HG02798 (cell line): ENCODE measurements around the gene MCF2L.

ENCODE experiments used
- ATAC-seq: cut with Tn5 transposase; IDR thresholded peaks from one replicate; pipeline ENCODE4 v1.9.1; 2021; ENCODE audit warnings: mild to moderate bottlenecking; ENCODE audit not compliant: unreplicated experiment, poor library complexity

Gene MCF2L

DNA sequence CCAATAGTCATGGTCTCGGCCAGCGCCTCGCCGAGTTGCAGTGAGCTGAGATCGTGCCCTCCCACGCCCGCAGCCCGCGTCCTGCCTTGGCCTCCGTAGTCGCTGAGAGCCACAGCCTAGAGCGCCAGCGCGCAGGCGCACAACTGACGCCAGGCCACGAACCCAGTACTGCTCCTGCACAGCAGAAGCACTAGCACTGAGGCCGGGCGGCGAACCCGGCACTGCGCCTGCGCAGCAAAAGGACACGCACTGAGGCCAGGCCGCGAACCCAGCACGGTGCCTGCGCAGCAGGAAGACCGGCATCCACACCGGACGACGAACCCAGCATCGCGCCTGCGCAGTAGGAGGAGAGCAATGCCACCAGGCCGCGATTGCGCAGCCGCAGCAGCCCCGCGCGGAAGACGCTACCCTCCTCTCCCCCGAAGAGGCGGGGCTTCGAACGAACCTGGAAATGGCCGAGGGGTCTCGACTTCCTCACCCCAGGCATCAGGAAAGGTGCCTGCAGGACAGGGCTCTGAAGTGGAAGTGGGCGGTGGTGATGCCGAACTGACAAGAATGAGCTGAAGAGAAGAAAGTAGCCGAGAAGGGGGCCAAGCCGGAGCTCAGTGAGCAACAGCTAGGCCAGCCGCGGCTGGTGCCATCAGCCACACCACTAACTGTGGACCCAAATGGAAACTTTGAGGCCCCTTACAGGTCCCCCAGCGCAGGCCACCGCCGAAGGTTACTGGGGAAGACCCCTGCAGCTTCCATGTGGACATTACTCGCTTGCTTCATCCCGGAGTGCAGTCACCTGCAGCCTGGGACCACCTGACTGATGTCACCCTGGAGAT lies 161.1 kb downstream of the MCF2L start:
- ATAC-seq, result no peak

- ATAC-seq, result no peak
Observed at GRCh38 chr13:113135281-113135760, 166.3 kb downstream of the MCF2L start.

- ATAC-seq, result no peak
Observed at GRCh38 chr13:113137691-113138298, 168.8 kb downstream of the MCF2L start.

- no peak for ATAC-seq
Observed at GRCh38 chr13:113138792-113139551, 170.0 kb downstream of the MCF2L start.

- ATAC-seq, result no peak
Observed at GRCh38 chr13:113139577-113139976, 170.6 kb downstream of the MCF2L start.

GRCh38 chr13:113140677-113141600 lies 171.9 kb downstream of the MCF2L start:
- ATAC-seq, result no peak

DNA sequence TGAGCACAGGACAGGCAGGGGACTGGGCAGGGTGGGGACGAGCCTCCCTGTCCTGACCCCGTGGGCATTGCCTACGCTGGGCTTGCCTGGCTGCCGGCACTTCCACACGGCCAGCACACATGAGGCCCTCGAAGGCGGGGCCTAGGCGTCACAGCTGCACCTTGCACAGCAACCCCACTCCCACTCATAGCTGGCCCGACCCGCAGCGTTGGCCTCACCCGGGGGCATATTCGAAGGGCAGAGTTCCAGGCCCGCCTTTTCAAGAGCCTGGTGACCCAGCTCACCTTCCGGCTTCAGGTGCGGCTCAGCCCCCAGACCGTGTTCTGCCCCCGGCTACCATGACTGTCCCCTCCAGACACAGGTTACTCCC lies 172.6 kb downstream of the MCF2L start:
- no peak for ATAC-seq

DNA sequence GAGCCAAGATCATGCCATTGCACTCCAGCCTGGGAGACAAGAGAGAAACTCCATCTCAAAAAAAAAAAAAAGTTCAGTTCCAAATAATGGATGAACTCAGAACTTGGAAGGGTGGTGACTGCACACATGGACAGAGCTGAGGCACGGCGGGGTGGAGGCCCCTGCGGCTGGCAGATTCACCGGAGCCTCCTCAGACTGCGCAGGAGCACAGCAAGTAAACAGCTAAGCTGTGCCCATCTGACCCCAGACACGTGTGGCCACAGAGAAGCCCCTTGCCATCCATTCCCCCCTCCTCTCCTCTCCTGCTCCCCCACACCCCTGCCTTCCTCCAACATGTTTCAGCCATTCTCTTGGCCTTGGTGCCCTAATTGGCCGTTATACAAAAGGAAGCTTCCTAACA lies 173.9 kb downstream of the MCF2L start:
- ATAC-seq, result no peak

DNA sequence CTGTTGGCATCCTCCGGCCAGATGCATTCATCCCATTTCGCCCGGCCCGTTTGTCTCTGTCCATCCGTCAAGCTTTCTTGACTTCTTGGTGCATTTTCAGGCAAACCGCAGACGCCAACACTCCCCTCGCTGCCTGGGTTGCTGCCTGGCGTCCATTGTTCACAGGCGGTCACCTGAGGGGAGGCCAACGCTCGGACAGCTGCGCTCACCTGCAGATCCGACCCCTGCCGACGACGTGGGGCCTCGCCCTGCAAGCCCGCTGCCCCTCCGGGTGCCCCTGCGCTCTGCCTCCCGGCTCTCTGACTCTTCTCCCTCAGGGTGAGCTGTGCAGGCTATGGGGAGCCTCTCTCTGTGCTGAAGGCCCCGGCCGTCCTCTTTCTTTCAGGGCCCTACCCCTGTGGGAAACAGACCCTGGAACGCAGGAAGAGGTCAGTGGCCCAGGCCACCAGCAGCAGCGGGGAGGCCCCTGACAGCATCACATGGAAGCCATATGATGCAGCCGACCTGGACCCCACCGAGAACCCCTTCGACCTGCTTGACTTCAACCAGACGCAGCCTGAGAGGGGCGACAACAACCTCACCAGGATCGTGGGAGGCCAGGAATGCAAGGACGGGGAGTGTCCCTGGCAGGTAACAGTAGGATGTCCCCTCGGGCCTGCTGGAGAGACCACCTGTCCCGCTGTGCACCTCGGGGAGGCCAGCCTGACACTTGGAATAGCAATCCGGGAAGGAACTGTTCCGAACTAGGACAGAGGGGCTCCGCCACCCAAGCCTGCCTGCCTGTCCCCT lies 174.6 kb downstream of the MCF2L start:
- ATAC-seq, result no peak

DNA sequence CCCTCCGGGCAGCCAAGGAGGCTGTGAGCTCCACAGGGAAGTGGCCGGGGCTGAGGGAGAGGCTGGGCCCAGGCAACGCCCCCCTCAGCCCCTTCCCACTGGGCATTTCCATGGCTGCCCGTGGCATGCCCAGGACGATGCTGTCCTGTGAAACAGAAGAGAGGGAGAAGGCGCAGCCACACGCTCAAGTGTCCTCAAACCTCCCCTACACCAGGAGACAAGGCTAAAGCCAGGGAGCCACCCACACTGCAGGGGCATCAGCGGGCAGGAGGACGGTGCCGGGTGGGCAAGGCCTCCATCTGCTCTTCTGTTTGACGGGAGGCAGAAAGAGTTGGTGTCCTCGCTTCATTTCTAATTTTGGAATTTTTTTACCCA lies 175.2 kb downstream of the MCF2L start:
- ATAC-seq, result no peak

DNA sequence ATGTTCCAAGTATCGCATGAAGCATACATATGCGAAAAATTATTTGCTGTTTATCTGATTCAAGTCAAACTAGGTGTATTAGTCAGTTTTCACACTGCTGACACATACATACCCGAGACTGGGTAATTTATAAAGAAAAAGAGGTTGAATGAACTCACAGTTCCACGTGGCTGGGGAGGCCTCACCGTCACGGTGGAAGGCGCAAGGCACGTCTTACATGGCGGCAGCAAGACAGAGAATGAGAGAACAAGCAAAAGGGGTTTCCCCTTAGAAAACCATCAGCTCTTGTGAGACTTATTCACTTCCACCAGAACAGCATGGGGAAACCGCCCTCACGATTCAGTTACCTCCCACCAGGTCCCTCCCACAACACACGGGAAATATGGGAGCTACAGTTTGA lies 176.5 kb downstream of the MCF2L start:
- no peak for ATAC-seq

DNA sequence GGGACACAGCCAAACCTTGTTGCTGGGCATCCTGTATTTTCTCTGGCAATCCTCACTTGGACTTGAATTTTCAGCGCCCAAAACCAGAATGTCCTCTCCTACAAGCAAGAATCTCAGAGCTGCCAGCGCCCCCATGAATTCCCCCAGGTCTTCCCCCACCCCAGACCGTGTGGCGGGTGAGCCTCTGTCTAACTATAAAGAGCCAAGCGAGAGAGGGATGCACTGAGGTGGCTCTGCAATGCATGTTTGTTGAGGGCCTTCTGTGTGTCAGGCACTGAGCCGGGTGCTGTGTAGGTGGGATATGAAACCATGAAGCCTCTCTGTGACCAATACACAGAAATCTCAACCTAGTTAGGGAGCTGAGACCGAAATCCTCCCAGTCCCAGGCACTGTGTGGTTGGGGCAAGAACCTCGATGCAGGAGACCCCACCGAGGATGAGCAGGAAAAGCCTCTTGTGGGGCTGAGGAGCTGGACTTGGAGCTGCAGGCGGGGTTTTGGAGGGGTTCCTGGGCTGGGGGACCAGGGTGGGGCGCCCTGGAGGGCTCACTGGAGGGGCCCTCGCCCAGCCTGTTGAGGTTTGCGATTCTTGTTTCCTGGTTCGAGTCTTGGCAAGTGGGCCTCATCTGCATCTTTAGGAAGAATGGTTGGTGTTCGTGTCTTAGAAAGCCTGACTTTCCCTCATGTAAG lies 177.0 kb downstream of the MCF2L start:
- no peak for ATAC-seq

- ATAC-seq, result no peak
Observed at GRCh38 chr13:113146750-113147149, 177.7 kb downstream of the MCF2L start.

DNA sequence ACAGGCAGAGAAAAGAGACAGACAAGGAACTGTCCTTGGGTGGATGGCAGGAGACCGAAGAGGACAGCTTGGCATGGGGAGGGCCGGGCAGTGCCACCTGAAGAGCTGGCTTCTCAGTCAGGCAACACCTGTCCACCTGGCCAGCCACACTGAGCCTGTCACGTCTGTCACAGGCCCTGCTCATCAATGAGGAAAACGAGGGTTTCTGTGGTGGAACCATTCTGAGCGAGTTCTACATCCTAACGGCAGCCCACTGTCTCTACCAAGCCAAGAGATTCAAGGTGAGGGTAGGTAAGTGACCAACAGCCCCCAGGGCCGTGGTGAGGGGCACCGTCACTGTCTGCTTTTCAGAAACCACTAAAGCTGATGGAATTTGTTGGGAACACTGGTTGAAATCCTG lies 178.2 kb downstream of the MCF2L start:
- ATAC-seq, result no peak

DNA sequence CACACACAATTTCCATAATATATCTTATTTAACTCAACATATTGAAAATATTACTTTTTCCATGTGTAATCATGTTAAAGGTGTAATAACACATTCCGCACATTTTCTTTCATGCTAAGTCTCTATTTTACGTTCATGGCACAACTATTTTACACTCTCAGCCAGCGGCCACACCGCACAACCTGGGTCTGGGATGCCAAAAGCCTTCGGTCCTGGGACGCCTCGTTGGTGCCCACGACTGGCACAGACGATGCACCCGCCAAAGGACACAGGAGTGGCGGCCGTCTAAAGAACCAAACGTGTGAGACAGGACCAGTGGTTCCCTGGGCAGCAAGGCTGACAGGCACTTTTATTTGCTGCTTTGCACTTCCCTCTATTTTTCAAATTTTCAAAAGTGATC lies 179.4 kb downstream of the MCF2L start:
- no peak for ATAC-seq

- no peak for ATAC-seq
Observed at GRCh38 chr13:113148940-113149503, 180.0 kb downstream of the MCF2L start.
